Endothelial cell of umbilical vein (primary cell): ENCODE data around the gene UBE3A.

Experiments used
- CTCF ChIP-seq, 2 donors: IDR thresholded peaks; 1 replicate in 1 of 2; 2 replicates in 1 of 2; pipeline ENCODE4 v1.5.1; 2011; ENCODE audit warnings: low read length in 2 of 2, mild to moderate bottlenecking in 2 of 2, moderate library complexity in 2 of 2, control low read depth in 1 of 2, inconsistent platforms in 1 of 2, low read depth in 1 of 2; ENCODE audit not compliant: insufficient read depth in 1 of 2; ENCODE audit errors: extremely low read depth in 1 of 2
- EZH2 ChIP-seq: IDR thresholded peaks from 2 replicates; pipeline ENCODE4 v1.6.1; 2012; ENCODE audit warnings: borderline replicate concordance, low read depth, mild to moderate bottlenecking, moderate library complexity, low read length, inconsistent platforms; ENCODE audit not compliant: severe bottlenecking
- JUN ChIP-seq: IDR thresholded peaks from 2 replicates; pipeline ENCODE4 v1.6.1; 2011; ENCODE audit warnings: borderline replicate concordance, low read depth; ENCODE audit not compliant: insufficient read length, insufficient read depth
- MAX ChIP-seq: IDR thresholded peaks from 2 replicates; pipeline ENCODE4 v1.6.1; 2011; ENCODE audit not compliant: insufficient read depth, insufficient read length
- MYC ChIP-seq: IDR thresholded peaks from one replicate; pipeline ENCODE4 v1.6.1; 2011; ENCODE audit warnings: mild to moderate bottlenecking, low read depth, low read length
- POLR2A ChIP-seq: IDR thresholded peaks from 2 replicates; pipeline ENCODE4 v1.6.1; 2012; ENCODE audit warnings: low read depth, mild to moderate bottlenecking, control low read depth, low read length
- POLR2AphosphoS5 ChIP-seq: IDR thresholded peaks from 2 replicates; pipeline ENCODE4 v1.6.1; 2012; ENCODE audit warnings: low read depth, mild to moderate bottlenecking, control low read depth, low read length, moderate library complexity; ENCODE audit not compliant: insufficient read depth

GRCh38 chr15:25454771-25455170, 15.9 kb upstream of the UBE3A start:
- no peak for TF ChIP-seq CTCF (IDR thresholded peaks at IDR 0.05; ENCODE audit: extremely low read depth in 1 of 2, insufficient read depth in 1 of 2, low read depth in 1 of 2, low read length in 2 of 2)
- TF ChIP-seq JUN, result no peak
- TF ChIP-seq EZH2, result no peak
- TF ChIP-seq MAX, result no peak
- TF ChIP-seq POLR2A, result no peak
- TF ChIP-seq POLR2AphosphoS5, result no peak
- no peak for TF ChIP-seq MYC
